ENCODE measurements around the gene ZNF641.
"Not testable (repeated sequence)": the region's sequence is repeated elsewhere in the genome, so short reads cannot be mapped to it uniquely, and the experiment has no call there.

Gene ZNF641

DNA sequence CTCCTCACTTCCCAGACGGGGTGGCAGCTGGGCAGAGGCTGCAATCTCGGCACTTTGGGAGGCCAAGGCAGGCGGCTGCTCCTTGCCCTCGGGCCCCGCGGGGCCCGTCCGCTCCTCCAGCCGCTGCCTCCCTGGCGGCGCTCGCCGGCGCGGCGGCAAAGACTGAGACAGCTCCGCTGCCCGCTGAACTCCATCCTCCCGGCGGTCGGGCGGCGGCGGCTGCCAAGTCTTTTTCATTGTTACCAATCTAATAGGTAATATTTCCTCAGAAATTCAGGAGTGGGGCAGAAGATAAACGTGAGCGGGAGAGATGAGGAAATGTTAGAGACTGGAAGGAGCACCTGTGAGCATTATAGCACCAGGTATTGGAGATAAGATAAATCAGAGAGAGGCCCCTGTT is 17.0 kb downstream of the ZNF641 start:
- DNase-seq = not testable (repeated sequence)

- no peak for DNase-seq
Observed at GRCh38 chr12:48331399-48331798, 19.3 kb downstream of the ZNF641 start.

- no peak for DNase-seq
Observed at GRCh38 chr12:48329199-48329939, 21.4 kb downstream of the ZNF641 start.

- no peak for DNase-seq
Observed at GRCh38 chr12:48316491-48316890, 34.2 kb downstream of the ZNF641 start.

DNA sequence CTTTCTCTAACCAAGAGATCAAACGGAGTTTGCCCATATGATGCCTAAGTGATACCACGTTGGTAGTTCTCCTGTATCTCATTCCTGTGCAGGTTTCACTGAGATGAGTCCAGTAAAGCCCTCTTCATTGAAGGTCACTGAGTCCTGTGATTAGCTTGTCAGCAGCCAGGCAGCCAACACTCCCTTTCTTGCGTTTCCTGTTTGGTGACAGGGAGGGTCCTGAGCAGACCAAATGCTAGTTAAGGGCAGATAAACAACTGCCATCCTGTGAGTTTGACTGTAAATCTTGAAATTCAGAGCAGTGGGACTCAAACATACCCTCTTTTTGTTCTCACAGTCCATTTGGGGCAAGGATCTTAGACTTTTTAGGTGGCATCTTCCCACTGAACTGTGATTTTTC is 39.4 kb downstream of the ZNF641 start:
- no peak for DNase-seq

DNA sequence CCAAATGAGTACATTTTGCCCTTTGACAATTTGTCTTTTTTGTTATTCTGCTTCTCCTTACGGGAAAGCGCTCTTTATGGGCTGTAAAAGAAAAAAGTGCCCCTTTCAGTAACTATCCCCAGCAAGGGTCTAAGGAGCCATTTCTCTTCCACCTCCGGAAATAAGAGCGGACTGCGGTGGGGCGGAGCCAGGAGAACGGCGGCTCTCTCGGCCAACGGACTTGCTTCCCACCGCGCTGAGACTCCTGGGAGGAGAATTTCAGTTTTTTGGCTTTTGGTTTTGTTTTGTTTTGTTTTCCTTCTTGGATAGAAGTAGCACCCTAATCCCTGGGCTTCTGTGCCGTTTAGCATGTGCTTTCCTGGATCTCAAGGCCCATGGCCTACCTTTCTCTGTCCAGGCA is 43.5 kb downstream of the ZNF641 start:
- DNase-seq = no peak

- no peak for DNase-seq
Observed at GRCh38 chr12:48305190-48305589, 45.5 kb downstream of the ZNF641 start.

- no peak for DNase-seq
Observed at GRCh38 chr12:48302161-48302911, 48.4 kb downstream of the ZNF641 start.

DNA sequence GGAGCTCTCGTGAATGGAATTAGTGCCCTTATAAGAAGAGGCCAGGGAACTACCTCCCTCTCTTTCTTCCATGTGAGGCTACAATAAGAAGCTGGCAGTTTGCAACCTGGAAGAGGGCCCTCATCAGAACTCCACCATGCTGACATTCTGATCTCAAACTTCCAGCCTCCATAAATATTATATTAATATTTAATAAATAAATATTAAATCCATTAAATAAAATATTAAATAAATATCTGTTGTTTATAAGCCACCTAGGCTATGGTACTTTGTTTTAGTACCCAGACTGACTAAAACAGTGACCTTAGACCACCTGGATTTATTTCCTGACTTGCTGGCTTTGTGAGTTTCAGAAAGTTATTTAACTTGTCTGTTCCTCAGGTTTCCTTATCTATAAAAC is 49.9 kb downstream of the ZNF641 start:
- DNase-seq = no peak

DNA sequence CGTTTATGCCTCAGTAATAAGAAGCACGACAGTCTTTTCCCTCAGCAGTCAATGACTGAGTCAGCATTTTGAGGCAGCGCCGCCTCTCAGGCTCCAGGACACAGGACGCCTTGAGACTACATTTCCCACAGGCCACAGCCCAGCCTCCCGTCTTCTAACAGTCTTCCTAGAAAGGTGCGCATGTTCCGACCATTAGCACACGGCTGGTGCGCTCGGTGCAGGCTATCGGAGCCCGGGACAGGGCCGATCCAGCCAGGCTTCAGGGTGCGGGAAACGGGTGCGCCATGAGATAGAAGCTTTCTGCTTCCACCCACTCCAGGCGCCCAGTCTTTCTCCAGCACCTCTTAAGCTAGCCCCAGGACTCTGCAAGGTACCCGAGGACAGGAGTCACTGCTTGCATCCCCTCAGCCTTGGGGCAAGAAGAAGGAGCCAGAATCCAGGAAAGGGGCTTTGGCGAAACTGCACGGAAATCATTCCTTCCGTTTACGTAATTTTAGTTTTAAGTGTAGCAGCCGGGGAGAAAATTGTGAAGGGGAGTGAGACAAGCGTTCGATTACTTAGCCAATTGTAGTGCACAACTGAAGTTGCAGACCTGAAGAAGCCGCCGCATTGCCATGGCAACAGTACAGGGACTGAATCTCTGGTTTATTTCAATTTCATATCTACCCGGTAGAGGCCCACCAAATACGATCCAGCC is 54.0 kb downstream of the ZNF641 start:
- DNase-seq = peak in 5 of 6 experiments; percentile 4 to 44 (median 19)

GRCh38 chr12:48292040-48292439 is 58.7 kb downstream of the ZNF641 start:
- no peak for DNase-seq

- DNase-seq = no peak
Observed at GRCh38 chr12:48291511-48291910, 59.2 kb downstream of the ZNF641 start.

- DNase-seq = no peak
Observed at GRCh38 chr12:48288387-48289268, 62.1 kb downstream of the ZNF641 start.

All from stimulated activated naive CD4-positive, alpha-beta T cell (primary cell).